RPMI8226 (cell line): ENCODE measurements around the gene PARP8.

Experiments
- DNase-seq: peaks from one replicate; pipeline ENCODE4 v3.0.0-alpha.2; 2015

PARP8 gene

DNA sequence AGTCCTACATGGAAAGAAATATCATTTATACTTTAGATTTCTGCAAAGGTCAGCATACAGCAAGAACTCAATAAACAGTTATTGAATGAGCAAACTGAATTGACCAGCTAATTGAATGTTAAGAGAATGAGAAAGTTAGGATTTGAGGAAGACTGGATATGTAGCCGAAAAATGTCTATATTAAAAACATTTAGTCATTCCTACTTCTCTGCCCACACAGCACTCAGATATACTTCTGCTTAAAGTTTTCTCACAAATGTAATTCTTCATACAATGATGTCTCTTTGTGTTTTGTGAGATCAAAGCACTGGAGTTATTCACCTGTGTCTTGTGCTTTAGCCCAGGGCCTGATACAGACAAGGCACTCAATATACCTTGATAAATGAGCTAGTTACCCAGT, 188.6 kb downstream of the PARP8 start:
- DNase-seq, result no peak

DNA sequence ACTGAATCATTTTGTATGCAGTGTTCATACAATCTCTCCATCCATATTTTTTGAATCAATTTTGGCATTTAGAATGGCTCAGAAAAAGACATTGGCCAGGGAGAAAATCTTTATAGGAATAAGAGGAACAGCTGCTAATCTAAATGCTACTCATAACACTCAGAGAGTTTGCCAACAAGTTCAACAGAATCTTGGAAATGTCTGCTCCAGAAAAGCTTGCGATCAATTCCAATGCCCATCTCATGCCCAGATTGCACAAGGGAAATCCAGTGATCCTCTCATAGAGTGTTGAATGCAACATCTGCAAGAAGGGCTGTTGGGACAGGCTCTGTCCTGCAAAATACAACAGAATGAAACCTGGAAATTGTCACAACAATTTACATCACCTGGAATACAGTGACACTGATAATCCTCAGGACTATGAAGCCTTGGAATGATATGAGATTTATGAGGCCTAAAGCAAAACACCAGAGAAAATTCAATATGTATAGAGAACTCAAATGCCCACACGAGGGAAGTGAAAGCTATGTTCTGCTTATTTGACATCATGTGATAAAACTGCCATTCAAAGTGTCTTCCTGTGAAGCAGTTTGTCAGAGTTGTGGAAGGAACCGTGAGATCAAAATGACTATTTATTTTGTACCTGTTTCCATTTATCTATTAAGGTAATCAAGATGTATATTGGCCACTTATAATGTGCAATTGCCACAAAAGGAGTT, 190.1 kb downstream of the PARP8 start:
- DNase-seq, result peak; percentile 45

DNA sequence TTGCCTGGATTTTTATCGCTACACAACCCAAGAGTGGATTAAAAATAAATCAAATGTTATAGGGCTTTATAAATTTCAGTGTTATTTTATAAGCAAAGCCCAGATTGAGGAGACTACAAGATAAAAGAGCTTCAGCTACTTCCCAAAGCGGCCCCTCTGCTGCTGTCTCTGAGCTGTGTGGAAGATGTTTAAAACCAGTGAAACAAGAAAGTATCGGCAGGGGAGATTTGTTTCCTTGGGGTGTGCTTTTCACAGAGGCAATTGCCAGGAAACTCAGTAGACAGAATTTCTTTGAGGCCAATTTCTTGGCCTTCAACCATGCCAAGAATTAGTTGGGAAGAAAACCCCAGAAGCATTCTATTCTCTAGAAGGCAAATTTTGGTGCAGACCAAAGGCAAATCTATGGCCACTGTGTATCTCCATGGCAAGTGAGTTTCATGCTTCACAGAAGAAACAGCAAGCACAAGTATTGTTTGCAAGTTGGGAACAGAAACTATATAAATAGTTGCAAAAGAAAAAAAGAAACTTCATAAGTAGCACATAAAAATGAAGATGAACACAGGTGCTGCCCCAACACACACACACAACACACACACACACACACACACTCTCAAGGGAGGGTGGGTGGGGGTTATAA, 197.2 kb downstream of the PARP8 start:
- DNase-seq, result no peak

GRCh38 chr5:50864466-50864865, 198.0 kb downstream of the PARP8 start:
- no peak for DNase-seq

DNA sequence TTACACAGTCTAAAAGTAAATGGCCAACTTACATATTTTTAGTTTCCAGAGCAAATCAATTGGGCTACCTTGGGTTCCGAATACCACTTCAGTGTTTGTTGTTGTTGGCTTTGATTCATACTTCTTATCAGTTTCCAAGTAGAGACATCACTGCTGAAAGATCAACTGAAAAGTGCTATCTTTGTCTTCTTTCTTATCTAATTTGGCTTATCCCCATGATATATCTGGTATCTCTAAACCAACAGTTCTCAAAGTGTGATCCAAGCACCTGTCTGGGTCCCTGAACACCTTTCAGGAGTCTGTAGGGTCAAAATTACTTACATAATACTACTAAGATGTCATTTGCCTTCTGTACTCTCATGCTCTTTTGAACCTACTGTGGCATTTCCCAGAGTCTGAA, 200.0 kb downstream of the PARP8 start:
- DNase-seq, result no peak

DNA sequence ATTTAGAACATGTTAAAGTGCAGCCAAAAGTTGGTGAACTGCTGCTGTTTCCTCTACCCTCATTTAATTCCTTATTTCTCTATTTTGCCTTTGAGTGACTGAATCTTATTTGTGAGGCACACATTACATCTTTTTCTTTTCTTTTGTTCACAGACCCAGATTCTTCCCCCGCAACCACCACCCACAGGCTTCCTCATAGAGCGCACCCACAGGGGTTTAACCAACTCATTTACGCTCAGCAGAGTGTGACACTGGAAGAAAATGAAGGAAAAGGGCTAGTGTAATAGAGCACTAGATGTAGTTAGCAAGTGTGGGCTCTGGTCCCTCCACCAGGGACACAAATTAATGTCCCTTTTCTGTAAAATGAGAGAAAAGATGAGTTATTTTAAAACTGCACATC, 200.7 kb downstream of the PARP8 start:
- no peak for DNase-seq

GRCh38 chr5:50873595-50874277, 207.3 kb downstream of the PARP8 start:
- no peak for DNase-seq

DNA sequence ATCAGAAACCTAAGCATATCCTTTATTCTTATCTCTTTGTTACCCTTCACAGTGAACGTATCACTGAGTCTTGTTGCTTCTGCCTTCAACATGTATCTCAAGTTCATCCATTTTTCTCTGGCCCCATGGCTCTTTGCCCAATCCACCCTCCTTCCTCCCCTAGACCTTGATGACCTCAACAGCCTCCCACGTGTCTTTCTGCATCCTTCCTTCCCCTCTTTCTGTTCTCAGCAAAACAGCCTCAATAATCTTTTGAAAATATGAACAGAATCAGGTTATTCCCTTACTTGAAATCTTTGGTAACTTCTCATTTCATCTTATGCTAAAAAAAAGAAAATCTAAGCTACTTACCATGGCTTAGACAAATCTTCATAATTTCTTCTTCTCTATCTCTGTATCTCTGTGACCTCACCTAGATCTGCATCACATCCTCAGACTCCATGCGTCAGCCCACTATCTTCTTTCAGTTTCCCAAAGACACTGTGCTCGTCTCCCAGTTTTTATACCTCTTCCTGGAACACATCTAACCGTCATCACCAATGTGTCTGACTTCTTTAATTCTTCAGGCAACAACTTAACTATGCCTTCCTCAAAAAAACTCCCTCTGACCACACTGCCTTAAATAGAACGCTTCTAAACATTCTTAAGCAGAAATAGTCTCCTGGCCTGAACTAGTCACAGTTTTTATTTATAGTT, 208.0 kb downstream of the PARP8 start:
- DNase-seq, result no peak

DNA sequence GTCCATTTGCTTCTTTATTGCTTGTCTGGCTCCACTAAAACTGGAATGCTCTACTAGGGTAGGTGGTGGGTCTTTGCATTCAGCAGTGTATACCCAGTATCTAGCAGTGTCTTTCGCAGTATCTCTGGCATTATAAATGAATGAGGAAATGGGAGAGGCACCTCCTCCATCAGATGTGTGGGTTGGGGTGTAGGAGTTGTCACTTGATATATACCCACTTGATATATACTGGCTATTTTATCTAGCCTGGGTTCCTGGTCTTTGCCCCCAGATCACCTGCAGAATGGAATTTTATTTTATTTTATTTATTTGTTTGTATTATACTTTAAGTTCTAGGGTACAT, 208.5 kb downstream of the PARP8 start:
- DNase-seq, result no peak

- DNase-seq, result no peak
Measured at GRCh38 chr5:50878470-50878869, 212.0 kb downstream of the PARP8 start.

- DNase-seq, result no peak
Measured at GRCh38 chr5:50881407-50881806, 215.0 kb downstream of the PARP8 start.

- DNase-seq, result no peak
Measured at GRCh38 chr5:50886657-50887345, 220.4 kb downstream of the PARP8 start.

DNA sequence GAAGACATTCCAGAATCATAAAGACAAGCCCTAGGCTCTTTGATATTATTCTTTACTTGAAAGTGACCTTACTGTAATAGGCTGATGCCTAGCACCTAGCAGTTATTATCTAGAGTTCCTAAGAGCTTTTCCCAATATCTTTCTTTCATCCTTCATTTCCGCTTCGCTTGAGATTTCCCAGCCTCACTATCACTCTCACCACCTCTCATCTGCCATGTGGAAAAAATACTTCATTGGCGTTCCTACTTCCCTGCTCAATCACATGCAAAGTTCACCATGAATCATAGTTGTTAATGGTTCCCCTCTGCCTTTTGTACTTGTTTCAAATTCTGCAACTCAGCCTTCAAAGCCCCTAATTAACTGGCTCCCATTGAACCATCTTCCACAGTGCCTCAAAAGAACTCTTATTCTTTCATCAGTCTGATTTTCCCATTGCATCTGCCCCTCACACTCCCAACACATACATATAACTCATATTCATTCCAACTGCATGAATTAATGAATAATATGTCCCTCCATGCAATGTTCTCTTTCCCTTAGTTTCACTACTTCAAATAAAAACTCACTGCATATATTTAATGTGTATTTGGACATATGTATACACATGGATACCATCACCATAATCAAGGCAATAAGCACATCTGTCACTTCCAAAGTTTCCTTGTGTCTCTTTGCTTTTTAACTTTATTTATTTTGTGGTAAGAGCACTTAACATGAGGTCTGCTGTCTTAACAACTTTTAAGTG, 221.6 kb downstream of the PARP8 start:
- no peak for DNase-seq

DNA sequence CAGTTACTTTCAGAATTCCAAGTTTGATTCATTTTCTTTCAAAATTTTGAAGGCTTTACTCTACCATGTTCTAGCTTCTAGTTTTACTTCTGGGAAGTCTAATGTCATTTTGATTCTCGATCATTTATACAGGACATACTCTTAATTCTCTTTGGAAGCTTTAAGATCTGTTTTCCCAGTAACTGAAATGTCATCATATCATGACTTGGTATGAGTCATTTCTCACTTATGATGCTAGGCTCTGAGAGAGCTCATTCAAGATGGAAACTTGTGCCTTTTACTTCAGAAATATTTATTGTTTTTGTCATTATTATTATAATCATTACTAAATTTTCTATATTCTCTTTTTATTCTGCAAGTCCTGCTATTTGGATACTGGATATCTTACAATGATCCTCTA, 222.3 kb downstream of the PARP8 start:
- no peak for DNase-seq

DNA sequence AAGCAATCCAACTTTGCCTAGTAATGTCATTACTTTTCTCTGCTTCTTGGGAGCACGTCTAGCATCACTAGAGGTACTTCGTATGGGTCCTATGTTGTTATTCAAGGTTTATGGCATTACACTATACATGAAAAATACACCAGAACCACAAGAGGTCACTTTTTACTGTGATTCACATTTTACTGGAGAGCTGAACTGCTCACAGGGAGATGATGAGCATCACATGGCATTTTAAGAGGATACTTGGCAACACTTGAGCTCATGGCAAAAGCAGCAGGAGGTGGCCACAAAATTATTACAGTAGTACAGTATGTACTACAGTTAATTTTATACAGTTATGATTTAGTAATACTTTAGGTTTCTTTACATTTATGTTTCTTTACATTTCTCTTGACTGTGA, 223.4 kb downstream of the PARP8 start:
- DNase-seq, result no peak
